ENCODE data around the gene CCT3.

DNA sequence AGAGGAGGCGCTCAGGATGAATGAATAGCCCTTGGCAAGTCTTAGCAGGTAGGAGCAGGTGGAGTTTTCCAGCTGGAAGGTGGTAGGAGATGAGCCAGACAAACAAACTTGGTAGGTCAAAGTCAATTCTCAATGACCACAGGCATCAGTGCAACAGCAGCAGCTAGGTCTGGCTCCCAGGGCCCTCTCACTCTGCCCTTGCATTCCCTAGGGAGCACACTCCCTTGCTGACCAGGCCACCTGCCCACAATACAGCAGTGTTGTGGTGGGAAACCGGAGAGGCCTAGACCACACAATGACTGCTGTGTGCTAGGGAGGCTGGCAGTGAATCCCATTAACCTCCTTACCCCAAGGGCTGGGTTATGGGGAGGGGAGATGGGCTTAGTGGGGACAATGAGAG is 77.2 kb downstream of the CCT3 start:
- TF ChIP-seq, protein P1, sequence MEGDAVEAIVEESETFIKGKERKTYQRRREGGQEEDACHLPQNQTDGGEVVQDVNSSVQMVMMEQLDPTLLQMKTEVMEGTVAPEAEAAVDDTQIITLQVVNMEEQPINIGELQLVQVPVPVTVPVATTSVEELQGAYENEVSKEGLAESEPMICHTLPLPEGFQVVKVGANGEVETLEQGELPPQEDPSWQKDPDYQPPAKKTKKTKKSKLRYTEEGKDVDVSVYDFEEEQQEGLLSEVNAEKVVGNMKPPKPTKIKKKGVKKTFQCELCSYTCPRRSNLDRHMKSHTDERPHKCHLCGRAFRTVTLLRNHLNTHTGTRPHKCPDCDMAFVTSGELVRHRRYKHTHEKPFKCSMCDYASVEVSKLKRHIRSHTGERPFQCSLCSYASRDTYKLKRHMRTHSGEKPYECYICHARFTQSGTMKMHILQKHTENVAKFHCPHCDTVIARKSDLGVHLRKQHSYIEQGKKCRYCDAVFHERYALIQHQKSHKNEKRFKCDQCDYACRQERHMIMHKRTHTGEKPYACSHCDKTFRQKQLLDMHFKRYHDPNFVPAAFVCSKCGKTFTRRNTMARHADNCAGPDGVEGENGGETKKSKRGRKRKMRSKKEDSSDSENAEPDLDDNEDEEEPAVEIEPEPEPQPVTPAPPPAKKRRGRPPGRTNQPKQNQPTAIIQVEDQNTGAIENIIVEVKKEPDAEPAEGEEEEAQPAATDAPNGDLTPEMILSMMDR (IDR thresholded peaks at IDR 0.05; ENCODE audit: insufficient read depth, low read length, poor library complexity, severe bottlenecking): no peak
- no peak for TF ChIP-seq EZH2phosphoT487 (conservative IDR thresholded peaks at IDR 0.05; ENCODE audit: low read length)

Data from SU-DHL-6 (cell line).